NCI-H2227 treated with DMSO at 0.1 percent for 48 hours (cell line): Measurements from ENCODE around the gene PSME4.
"Not testable (repeated sequence)": the region's sequence is repeated elsewhere in the genome, so short reads cannot be mapped to it uniquely, and the experiment has no call there.

Experiments used
- DNase-seq: peaks from one replicate; lab custom pipeline; 2025; lab: John Stamatoyannopoulos, UW

The PSME4 gene

GRCh38 chr2:53964987-53965687, 5.7 kb downstream of the PSME4 start:
- DNase-seq, result no peak

DNA sequence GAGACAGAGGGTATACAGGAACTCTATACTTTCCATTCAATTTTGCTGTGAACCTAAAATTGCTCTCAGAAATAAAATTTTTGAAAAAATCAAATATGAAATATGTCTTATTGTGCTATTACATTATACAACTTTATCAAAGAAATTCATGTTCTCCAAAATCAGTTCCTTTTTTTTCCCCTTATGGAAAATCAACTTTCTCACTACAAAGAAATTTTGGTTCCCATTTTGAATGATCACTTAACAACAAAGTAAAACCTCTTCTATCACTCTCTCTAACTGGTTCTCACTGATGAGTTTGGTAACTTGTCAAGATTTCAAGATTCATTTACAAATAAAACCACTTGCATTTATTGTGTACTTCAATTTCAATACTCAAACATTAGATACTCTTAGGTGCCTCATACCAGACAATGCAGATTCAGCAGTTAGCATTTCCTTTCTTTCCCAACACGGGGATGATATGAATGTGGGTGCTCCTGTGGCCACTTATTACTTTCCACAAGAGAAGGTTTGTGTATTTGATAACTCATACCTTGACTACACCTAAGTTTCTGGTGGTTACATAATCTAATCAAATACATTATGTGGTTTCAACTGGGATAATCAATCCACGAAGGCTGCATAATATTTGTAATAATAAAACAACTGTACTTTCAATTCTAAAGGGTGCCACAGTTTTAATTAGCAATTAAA, 6.4 kb downstream of the PSME4 start:
- DNase-seq, result no peak

DNA sequence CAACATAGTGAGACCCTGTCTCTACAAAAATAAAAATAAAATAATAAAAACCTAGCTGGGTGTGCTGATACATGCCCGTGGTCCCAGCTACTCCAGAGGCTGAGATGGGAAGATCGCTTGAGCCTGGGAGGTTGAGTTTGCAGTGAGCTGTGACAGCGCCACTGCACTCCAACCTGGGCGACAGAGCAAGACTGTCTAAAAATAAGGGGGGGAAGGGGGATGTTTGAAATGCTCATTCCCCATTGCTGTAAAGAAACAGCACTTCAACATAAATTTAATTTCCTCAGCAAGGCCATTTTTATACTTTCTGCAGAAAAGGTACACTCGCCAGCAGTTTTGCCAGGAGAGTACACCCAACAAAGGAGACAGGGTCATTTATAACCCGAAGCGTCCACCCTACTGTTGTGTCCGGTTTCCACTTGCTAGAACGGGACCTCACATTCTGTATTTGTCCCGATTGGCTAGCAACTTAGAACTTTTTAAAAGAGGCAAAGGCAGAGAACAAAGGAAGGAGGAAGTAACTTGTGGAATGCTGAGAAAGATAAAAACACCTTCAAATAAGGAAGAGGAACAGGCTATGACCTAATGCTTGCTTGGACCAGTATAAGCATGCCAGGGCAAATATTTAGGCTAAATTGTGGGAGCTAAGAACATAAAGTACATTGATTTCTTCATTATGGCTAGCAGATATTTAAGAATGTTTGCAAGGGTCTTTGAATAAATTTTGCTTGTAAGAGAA, 9.1 kb downstream of the PSME4 start:
- DNase-seq, result not testable (repeated sequence)

DNA sequence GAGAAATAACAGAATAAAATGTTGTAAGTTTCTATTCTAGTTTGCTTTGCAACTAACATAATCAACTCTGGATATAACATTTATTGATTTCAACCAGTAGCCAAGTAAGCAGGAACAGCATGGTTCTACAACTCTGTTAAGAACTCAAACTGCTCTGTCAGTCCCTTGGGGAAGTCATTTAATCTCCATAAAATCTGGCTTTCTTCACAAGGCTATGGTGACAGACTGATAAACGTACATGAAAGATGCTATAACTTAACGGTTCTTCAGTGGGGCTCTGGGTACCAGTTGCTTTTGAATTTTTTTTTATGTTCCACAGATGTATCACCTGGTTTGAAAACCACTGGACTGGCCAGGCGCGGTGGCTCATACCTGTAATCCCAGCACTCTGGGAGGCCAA, 10.3 kb downstream of the PSME4 start:
- DNase-seq, result no peak

GRCh38 chr2:53958443-53958842, 12.3 kb downstream of the PSME4 start:
- no peak for DNase-seq

DNA sequence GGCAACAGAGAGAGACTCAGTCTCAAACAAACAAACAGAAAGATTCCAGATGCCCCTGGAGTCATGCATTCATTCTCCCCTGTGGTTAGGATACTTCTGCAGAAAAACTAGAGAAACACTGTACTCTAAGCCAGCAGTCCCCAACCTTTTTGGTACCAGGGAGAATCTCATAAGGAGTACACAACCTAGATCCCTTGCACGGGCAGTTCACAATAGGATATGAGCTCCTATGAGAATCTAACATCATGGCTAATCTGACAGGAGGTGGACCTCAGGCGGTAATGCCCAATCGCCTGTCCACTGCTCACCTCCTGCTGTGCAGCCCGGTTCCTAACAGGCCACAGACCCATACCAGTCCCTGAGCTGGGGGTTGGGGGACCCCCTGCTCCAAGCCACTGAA, 18.3 kb downstream of the PSME4 start:
- no peak for DNase-seq

- DNase-seq, result no peak
Observed at GRCh38 chr2:53949457-53949856, 21.3 kb downstream of the PSME4 start.

GRCh38 chr2:53945538-53945937, 25.3 kb downstream of the PSME4 start:
- no peak for DNase-seq

GRCh38 chr2:53944542-53944941, 26.3 kb downstream of the PSME4 start:
- no peak for DNase-seq

DNA sequence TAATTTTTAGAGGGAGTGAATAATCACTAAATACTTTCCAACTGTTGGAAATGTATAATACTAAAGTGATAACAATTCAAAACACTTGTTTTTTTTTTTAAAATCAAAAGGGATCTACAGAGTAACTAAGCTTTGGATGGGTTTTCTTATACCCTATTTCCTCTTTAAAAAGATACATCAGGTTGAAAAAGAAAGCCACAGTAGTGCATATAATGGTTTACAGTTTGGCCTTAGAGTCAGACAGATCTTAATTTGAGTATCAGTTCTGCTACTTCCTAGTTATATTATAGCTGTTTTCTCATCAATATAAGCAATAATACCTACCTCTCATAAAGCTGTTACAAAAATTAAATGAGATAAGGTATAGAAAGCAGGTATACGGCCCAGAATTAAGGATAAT, 28.5 kb downstream of the PSME4 start:
- no peak for DNase-seq

- DNase-seq, result no peak
Observed at GRCh38 chr2:53941749-53942148, 29.0 kb downstream of the PSME4 start.

DNA sequence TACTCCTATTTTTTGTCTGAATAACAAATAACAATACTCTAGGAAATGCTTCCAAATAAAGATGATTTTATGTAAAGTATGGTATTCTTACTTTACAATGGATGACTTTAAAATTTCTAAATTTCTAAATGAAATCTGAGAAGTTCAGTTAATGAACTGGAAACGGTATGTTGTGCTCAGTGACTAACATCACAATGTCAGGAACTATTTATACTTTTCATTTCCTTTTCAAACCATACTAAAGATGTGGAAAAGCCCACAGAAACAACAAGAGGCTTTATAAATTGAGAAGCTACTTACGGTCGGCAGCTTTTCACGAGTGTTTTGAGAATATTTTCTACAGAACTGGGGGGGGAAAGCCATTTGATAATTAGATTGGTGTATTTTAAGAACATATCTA, 31.1 kb downstream of the PSME4 start:
- no peak for DNase-seq

DNA sequence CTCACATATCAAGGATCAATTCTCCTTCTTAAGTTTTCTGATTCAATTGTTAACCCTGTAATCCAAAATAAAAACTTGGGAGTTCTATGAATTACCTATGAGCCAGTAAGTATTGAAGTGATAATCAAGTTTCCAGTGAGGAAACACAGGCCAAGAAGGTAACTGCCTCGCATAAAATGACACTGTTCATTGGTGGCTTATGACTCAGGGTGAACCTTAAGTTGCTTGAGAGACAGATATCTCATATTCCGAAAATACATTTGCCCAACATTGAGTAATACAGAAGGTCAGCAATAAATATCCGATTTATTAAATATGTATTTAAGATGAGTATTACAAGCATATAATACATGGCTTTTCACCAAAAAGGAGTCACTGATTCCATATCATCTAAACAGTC, 31.9 kb downstream of the PSME4 start:
- no peak for DNase-seq

GRCh38 chr2:53933329-53933728, 37.5 kb downstream of the PSME4 start:
- DNase-seq, result no peak

DNA sequence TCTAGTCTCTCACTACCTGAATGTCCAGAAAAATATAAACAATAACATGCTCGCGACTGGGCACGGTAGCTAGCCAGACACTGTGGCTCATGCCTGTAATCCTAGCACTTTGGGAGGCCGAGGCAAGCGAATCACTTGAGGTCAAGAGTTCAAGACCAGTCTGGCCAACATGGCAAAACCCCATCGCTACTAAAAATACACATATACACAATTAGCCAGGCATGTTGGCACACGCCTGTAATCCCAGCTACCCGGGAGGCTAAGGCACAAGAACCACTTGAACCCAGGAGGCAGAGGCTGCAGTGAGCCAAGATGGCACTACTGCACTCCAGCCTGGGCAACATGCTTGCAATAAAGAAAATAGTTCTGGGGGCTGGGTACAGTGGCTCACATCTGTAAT, 44.5 kb downstream of the PSME4 start:
- not testable (repeated sequence) for DNase-seq

DNA sequence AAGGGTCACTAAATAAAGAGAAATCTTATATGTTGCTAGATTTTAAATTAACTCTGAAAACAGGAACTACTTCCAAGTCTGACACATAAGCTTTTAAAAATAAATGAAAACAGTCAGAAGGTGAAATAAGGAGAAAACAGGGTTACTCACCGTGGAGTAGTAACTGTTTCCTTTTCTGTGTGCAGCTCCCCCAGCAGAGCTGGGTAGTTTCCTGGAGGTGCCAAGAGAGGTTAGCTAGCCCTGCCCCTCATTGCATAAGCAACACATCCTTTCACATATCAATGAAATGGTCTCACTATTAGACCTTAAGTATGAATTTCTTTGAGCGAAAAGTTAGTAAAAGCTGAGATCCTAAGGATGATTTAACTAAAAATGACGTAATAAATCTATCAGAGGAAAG, 57.1 kb downstream of the PSME4 start:
- no peak for DNase-seq

DNA sequence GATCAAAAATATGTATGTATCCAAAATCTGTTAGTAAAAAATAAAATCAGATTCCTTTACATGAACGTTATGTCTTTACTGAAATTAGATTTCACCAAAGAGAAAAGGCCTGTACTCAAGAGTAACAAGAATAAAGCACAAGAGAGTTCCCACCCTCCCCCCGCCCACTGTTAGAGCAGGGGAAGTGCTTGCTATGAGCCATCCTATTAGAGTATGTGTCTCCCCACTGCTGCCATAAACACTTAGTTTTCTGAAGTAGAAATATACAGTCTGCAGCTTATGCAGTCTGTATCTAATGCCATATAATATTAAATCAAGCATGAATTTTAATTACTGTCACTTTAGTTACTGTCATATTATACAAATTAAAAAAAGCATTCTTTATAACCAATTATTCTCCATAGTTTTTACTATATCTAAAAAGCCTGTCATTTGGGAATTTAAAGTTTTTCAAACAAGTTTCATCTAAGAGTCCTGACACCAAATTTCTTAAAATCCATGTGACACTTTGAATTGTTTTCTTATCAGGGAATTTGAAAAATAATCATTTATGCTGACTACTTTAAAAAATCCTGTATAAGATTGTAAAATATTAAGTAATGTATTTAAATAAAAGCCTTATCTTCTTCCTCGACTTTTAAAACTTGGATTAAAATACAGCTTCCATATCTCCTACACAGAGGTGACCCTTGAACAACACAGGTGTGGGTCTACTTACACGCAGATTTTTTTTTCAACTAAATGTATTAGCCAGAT, 59.2 kb downstream of the PSME4 start:
- DNase-seq, result no peak

DNA sequence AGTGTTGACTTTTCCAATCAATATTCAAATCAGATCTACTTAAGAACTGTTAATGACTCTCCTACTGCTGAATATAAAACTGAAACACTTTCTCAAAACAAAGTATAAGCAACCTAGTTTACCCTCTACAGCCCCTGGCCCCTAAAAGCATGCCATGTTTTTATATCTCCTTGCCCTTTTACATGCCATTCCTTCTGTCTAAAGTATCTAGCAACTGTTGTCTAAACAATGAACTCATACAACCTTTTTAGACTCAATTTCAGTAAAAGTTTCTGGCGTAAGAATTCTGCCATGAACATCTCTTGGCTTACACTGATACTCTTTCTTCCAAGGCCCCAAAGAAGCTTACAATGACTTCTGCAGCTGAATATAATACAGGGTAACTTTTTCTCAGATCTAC, 63.2 kb downstream of the PSME4 start:
- no peak for DNase-seq

GRCh38 chr2:53905396-53905795, 65.4 kb downstream of the PSME4 start:
- DNase-seq, result no peak

DNA sequence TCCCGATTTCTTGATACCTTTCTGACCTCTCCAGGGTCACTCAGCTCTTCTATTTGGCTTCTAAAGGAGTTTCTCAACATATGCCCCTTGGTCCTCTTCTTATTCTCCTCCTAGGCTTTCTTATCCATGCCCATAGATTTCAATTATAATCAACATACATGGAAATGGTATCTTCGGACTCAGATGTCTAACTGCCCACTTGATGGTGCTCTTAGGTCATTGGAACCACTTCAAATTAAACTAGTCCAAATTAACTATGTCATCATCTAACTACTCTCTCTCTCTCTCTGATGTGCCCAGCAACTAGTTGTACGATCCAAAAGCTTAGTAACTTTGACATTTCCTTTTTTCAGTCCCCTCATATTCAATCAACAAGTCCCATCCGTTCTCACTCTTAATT, 67.8 kb downstream of the PSME4 start:
- DNase-seq, result no peak

- DNase-seq, result no peak
Observed at GRCh38 chr2:53901192-53901591, 69.6 kb downstream of the PSME4 start.

DNA sequence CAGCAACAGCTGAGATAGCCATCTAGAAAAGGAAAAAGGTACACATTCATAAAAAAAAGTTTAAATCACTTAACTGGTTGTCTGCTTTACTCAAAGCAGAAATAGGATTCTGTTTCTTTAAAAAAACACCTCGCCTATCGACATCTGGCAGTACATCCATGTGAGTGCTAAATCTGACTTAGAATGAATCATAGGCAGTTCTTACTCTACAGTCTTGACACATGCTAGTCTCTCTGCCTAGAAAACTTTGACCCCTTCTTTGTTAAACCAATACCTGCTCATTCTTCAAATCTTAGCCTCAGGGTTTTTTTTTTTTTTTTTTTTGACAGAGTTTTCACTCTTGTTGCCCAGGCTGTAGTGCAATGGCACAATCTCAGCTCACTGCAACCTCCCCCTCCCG, 73.9 kb downstream of the PSME4 start:
- no peak for DNase-seq
